GM12891 (cell line): ENCODE data around the gene RNASE4.

Experiments used
- POLR2A ChIP-seq: IDR thresholded peaks from 2 replicates; pipeline ENCODE4 v1.6.1; 2011; ENCODE audit warnings: low read depth, low read length, control low read depth
- POLR2AphosphoS5 ChIP-seq: IDR thresholded peaks from 2 replicates; pipeline ENCODE4 v1.6.1; 2011; ENCODE audit warnings: low read depth, low read length, control low read depth
- TAF1 ChIP-seq: IDR thresholded peaks from 2 replicates; pipeline ENCODE4 v1.6.1; 2011; ENCODE audit warnings: low read depth, low read length, control low read depth

DNA sequence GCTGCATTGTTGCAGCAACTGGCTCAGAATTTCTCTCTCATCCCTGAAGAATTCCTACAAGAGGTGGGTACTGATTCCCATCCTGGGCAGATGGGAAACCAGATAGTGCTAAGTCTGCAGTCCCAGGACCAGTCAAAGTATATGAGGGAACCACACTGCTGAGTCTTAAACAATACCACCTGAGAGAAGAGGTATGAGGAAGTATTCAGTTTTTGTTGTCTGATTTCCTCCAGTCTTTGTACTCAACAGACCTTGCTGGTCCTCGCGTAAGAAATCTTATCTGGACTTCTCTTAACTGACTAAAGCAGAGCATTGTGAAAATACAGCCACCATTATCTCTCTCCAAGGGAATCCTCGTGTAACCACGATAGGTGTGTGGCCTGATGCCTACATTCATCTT lies 57.8 kb downstream of the RNASE4 start:
- no peak for TF ChIP-seq POLR2A
- TF ChIP-seq POLR2AphosphoS5, result no peak
- no peak for TF ChIP-seq TAF1
